ENCODE measurements around the gene DBP.

The DBP gene

DNA sequence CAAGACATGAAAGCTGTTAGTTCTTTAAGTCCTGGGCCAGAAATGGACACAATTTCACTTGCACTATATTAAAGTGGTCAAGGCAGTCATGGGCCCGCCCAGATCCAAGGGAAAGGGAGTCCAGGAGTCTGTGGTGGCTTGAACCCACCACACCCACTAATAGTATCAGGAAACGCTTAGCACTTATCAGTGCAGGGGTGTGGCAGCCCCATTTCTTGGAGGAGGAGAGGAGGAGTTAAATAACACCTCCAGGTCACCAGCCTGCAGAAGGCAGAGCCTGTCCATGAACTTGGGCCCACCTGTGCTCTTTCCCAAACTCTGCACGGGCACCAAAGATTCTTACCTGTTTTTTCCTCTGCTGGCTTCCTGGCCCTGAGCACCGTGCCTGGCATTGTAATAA, 41.0 kb upstream of the DBP start:
- TF ChIP-seq, protein P1, sequence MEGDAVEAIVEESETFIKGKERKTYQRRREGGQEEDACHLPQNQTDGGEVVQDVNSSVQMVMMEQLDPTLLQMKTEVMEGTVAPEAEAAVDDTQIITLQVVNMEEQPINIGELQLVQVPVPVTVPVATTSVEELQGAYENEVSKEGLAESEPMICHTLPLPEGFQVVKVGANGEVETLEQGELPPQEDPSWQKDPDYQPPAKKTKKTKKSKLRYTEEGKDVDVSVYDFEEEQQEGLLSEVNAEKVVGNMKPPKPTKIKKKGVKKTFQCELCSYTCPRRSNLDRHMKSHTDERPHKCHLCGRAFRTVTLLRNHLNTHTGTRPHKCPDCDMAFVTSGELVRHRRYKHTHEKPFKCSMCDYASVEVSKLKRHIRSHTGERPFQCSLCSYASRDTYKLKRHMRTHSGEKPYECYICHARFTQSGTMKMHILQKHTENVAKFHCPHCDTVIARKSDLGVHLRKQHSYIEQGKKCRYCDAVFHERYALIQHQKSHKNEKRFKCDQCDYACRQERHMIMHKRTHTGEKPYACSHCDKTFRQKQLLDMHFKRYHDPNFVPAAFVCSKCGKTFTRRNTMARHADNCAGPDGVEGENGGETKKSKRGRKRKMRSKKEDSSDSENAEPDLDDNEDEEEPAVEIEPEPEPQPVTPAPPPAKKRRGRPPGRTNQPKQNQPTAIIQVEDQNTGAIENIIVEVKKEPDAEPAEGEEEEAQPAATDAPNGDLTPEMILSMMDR (IDR thresholded peaks at IDR 0.05; ENCODE audit: low read depth, low read length) = no peak
- DNase-seq (ENCODE audit: extremely low read depth, low read depth) = no peak

DNA sequence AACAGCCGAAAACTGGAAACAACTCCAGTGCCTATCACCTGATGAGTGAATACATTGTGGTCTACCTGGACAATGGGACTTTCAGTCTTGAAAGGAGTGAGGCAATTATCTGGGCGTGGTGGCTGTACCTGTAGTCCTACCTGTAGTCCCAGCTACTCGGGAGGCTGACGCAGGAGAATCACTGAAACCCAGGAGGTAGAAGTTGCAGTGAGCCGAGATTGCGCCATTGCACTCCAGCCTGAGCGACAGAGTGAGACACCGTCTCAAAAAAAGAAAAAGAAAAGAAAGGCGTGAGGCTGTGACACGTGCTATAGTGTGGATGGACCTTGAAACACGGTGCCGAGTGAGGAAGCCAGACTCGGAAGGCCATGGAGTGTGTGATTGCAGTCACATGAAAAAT, 39.7 kb upstream of the DBP start:
- TF ChIP-seq, protein P1 (IDR thresholded peaks at IDR 0.05; ENCODE audit: low read depth, low read length) = no peak
- no peak for DNase-seq (ENCODE audit: extremely low read depth, low read depth)

DNA sequence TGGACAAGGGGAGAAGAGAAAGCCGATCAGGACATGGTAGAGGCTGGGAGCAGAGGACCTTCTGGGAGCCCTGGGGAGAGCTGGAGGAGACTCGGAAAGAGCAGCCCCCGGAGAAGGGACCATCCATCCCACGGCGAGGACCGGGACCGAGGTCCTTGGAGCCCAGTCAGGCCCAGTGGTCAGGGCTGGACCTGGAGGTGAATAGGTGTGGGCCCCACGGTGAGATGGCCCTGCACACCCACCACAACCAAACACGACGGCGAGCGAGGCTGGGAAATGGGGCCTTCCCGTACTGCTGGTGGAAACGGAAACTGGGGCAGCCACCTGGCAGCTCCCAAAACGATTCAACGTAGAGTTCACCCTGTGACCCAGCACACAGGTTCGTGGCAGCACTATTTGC, 39.3 kb upstream of the DBP start:
- no peak for DNase-seq (ENCODE audit: extremely low read depth, low read depth)

DNA sequence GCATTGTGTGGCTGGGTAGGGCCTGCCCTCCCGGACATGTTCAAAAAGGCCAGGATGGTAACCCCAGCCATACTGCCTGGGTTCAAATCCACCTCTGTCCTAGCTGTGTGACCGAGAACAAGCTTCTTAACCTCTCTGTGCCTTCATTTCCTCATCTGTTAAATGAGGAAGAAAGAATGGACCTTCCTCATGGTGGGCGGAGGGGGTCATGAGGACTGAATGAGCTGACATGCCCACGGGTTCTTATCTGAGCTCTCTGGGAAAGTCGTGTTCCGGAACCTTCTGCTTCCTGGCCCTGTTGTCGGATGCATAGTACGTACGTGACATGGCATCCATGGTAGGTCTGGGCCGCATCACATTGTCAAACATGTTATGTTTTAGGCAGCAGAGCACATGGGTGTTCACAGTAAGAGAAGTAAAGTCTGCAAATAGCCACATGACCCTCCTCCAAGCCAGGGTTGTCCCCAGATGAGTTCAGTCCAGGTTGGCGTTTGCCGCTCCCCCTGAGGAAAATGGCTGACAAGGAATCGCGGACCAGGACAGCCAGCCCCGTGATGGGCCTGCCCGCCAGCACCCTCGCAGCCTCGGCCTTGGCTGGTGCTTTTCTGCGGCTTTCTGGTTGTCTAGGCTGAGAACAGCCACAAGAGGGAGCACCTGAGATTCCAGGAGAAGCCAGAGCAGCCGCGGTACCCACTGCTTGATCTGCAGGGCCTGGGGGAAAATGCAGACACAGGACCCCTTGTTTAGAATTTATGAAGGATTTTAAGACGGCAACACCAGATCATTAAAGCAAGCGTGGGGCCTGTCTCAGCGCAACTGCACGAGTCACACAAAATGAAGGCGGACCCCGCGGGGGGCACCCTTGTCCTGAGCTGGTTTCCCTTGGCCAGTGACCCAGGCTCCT, 38.0 kb upstream of the DBP start:
- DNase-seq (ENCODE audit: extremely low read depth, low read depth) = peak; percentile 37
- TF ChIP-seq, protein P1 (IDR thresholded peaks at IDR 0.05; ENCODE audit: low read depth, low read length) = peak; percentile 92

More for the DNA sequence above, 39.3 kb upstream of the DBP start:
- TF ChIP-seq, protein P1 (IDR thresholded peaks at IDR 0.05; ENCODE audit: low read depth, low read length) = no peak

DNA sequence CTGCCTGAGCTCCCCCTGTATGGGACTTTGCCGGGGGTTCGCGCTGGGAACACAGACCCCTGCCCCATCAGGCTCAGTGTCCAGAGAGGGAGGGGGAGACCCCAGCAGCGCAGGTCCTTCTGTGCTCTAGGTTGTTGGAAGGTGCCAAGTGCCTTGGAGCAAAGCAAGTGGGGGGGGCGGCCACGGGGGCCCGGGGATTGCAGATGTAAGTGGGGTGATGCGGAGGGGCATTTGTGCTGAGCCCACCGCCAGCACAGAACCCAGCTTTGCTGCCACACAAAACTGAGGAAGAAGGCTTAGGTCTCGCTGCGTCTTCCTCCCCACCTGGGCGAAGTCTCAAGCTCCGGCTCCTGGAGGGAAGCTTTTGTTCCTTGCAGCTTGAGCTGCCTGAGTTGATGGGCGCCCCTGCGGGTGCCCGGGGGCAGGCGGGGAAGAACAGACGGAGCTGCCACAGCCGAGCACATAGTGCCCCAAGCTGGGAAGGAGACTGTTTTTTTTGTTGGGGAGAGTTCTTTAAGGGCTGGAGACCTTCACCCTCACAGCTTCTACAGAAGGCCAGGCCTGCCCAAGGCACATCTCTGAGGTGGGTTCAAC, 37.1 kb upstream of the DBP start:
- TF ChIP-seq, protein P1 (IDR thresholded peaks at IDR 0.05; ENCODE audit: low read depth, low read length) = no peak

DNA sequence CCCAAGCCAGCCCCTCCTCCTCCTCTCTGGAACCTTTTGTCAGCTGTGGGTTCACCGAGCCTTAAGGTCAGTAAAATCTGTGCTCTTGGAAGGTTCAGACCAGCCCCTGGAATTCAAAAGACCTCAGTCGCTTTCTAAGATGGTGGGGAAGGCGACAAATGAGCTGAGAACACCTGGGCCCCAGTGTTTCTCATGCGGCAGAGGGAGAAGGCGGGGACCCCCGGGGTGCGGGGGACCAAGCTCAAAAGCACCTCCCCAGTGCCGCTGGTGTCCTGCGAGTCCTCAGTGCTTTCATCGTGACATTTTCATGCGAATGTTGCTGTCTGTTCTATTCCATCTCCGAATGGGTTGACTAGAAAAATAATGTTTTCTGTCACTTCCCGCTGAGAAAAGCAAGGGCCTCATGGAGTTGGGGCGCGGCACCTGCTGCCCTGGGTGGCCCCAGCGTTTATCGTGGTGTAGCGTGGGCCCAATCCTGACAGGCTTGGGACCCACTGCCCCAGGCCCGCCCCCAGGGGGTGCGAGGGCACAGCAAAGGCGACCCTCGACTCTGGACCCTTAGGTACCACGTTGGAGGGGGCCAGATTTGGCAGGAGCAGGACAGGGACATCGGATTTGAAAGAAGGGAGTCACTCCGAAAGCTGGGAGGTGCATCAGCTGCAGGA, 36.4 kb upstream of the DBP start:
- DNase-seq (ENCODE audit: extremely low read depth, low read depth) = no peak
- TF ChIP-seq, protein P1 (IDR thresholded peaks at IDR 0.05; ENCODE audit: low read depth, low read length) = no peak

More for the DNA sequence above, 37.1 kb upstream of the DBP start:
- no peak for DNase-seq (ENCODE audit: extremely low read depth, low read depth)

DNA sequence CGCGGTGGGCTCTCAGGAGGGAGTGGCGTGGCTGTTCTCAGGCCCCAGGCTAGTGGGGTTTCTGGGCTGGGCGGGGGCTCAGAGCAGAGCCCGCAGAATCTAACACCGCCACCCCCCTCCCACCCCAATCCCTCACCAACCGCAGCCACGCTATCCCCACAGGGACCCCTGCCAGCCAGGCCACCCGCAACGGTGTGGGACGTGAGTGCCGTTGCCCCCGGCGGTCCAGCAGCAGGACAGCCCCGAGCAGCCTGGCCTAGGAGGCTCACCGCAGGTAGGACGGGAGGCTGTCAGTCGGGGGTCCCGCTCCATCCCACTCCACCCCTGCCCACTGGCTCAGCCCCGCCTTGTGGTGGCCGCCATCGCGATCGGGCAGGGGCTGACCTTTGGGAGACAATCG, 35.8 kb upstream of the DBP start, which contains the start of gene NTN5:
TSS of gene NTN5 (minus strand) at position 24 of the 400 bp plus-strand sequence. CDS start 2,031 bp downstream, outside the sequence.
- TF ChIP-seq, protein P1 (IDR thresholded peaks at IDR 0.05; ENCODE audit: low read depth, low read length) = no peak
- no peak for DNase-seq (ENCODE audit: extremely low read depth, low read depth)

All from AG09319 (cell line).